WTC11 (cell line): ENCODE measurements around the gene GPN2.

Experiments used
- AFF4 ChIP-seq: sonication (generic); formaldehyde crosslinking; IDR thresholded peaks from 2 replicates; pipeline ENCODE4 v1.8.1; 2023; ENCODE audit warnings: mild to moderate bottlenecking, missing genetic modification reagents, borderline replicate concordance
- CREM ChIP-seq: sonication (generic); formaldehyde crosslinking; IDR thresholded peaks from 2 replicates; pipeline ENCODE4 v1.8.1; 2022; ENCODE audit warnings: mild to moderate bottlenecking, missing genetic modification reagents, moderate library complexity
- CTCF ChIP-seq: fragments of 200-600 bp; IDR thresholded peaks from 2 replicates; pipeline ENCODE4 v1.8.0; 2022; ENCODE audit warnings: antibody characterized with exemption
- NFYB ChIP-seq: sonication (generic); formaldehyde crosslinking; conservative IDR thresholded peaks from 2 replicates; pipeline ENCODE4 v1.8.0; 2022; ENCODE audit warnings: low read depth, missing genetic modification reagents
- ZNF317 ChIP-seq: sonication (generic); formaldehyde crosslinking; IDR thresholded peaks from 2 replicates; pipeline ENCODE4 v1.8.1; 2023; ENCODE audit warnings: low read depth, mild to moderate bottlenecking, moderate library complexity, missing genetic modification reagents, borderline replicate concordance
- ZNF425 ChIP-seq: fragments of 250-450 bp; sonication (Bioruptor Pico); conservative IDR thresholded peaks from 2 replicates; pipeline ENCODE4 v1.9.0; 2021; ENCODE audit warnings: mild to moderate bottlenecking
- TF ChIP-seq, protein P1 (sequence below): sonication (generic); formaldehyde crosslinking; conservative IDR thresholded peaks from 2 replicates; pipeline ENCODE4 v1.8.1; 2023; ENCODE audit warnings: mild to moderate bottlenecking, low read depth, missing genetic modification reagents, moderate library complexity
- TF ChIP-seq, protein P2 (sequence below): sonication (generic); formaldehyde crosslinking; IDR thresholded peaks from 2 replicates; pipeline ENCODE4 v1.8.0; 2023; ENCODE audit warnings: mild to moderate bottlenecking, missing genetic modification reagents

DNA sequence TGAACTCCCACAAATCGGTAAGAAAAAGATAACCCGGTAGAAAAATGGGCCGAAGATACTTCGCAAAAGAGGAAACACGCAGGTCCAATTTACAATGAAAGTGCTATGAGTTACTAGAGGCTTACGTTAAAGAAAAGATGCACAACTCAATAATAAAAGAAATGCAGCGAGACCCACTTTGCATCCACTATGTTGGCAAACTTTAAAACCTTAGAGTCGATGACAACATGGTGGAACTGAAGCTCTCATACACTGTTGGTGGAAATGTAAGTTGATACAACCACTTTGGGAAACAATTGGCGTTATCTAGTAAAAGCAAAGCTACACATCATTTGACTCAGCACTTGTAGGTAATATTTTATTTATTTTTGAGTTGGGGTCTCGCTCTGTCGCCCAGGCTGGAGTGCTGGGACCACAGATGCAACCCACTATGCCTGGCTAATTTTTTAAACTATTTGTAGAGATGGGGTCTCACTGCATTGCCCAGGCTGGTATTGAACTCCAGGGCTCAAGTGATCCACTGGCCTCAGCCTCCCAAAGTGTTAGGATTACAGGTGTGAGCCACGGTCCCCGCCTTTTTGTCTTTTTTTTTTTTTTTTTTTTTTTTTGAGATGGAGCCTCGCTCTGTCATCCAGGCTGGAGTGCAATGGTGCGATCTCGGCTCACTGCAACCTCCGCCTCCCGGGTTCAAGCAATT is 10.9 kb upstream of the GPN2 start:
- TF ChIP-seq CTCF (no peak), ZNF317 (CRISPR knock-in tag) (no peak), AFF4 (CRISPR knock-in tag) (no peak), ZNF425 (CRISPR knock-in tag) (no peak), CREM (CRISPR knock-in tag) (no peak), NFYB (CRISPR knock-in tag) (no peak)
- TF ChIP-seq, protein P1, sequence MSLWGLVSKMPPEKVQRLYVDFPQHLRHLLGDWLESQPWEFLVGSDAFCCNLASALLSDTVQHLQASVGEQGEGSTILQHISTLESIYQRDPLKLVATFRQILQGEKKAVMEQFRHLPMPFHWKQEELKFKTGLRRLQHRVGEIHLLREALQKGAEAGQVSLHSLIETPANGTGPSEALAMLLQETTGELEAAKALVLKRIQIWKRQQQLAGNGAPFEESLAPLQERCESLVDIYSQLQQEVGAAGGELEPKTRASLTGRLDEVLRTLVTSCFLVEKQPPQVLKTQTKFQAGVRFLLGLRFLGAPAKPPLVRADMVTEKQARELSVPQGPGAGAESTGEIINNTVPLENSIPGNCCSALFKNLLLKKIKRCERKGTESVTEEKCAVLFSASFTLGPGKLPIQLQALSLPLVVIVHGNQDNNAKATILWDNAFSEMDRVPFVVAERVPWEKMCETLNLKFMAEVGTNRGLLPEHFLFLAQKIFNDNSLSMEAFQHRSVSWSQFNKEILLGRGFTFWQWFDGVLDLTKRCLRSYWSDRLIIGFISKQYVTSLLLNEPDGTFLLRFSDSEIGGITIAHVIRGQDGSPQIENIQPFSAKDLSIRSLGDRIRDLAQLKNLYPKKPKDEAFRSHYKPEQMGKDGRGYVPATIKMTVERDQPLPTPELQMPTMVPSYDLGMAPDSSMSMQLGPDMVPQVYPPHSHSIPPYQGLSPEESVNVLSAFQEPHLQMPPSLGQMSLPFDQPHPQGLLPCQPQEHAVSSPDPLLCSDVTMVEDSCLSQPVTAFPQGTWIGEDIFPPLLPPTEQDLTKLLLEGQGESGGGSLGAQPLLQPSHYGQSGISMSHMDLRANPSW (CRISPR knock-in tag): no peak
- TF ChIP-seq, protein P2, sequence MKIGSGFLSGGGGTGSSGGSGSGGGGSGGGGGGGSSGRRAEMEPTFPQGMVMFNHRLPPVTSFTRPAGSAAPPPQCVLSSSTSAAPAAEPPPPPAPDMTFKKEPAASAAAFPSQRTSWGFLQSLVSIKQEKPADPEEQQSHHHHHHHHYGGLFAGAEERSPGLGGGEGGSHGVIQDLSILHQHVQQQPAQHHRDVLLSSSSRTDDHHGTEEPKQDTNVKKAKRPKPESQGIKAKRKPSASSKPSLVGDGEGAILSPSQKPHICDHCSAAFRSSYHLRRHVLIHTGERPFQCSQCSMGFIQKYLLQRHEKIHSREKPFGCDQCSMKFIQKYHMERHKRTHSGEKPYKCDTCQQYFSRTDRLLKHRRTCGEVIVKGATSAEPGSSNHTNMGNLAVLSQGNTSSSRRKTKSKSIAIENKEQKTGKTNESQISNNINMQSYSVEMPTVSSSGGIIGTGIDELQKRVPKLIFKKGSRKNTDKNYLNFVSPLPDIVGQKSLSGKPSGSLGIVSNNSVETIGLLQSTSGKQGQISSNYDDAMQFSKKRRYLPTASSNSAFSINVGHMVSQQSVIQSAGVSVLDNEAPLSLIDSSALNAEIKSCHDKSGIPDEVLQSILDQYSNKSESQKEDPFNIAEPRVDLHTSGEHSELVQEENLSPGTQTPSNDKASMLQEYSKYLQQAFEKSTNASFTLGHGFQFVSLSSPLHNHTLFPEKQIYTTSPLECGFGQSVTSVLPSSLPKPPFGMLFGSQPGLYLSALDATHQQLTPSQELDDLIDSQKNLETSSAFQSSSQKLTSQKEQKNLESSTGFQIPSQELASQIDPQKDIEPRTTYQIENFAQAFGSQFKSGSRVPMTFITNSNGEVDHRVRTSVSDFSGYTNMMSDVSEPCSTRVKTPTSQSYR (CRISPR knock-in tag): no peak
